Bronchial epithelial cell (primary cell): ENCODE data around the gene HSDL2. TPM values are rescaled to one million over a fixed set of nuclear protein-coding genes. Genes with fewer than 3 reads are reported as not detected.

Experiments
- DNase-seq: peaks from one replicate; pipeline ENCODE4 v3.0.0-alpha.2; 2010; ENCODE audit warnings: low read depth
- FAIRE-seq: peaks from 2 replicates; lab custom pipeline; 2011; peaks lifted over from hg19 to GRCh38; lab: Jason Lieb, UNC
- H3K27me3 ChIP-seq: 2 replicates; pipeline ENCODE4 v1.5.1; 2011; ENCODE audit warnings: low read length; ENCODE audit not compliant: control insufficient read depth, insufficient read depth
- H3K36me3 ChIP-seq: 2 replicates; pipeline ENCODE4 v1.5.1; 2011; ENCODE audit warnings: low read length; ENCODE audit not compliant: control insufficient read depth, insufficient read depth
- H3K4me3 ChIP-seq: 2 replicates; pipeline ENCODE4 v1.5.1; 2011; ENCODE audit warnings: mild to moderate bottlenecking, low read depth, low read length, control low read depth
- CTCF ChIP-seq: IDR thresholded peaks from 2 replicates; pipeline ENCODE4 v1.5.1; 2011; ENCODE audit warnings: mild to moderate bottlenecking, moderate library complexity, low read length, control low read depth, inconsistent platforms; ENCODE audit not compliant: insufficient read depth, severe bottlenecking
- total RNA-seq: library from RNA; depleted of rRNA; stranded (reverse); fragments of >200 nt; gene quantifications from 2 replicates; pipeline ENCODE4 v1.2.1, GENCODE V29; 2014

HSDL2 gene
- total RNA-seq, 1 donor from 2014 or later, result 21.9 TPM

GRCh38 chr9:112520656-112521055 lies 140.7 kb downstream of the HSDL2 start:
- Histone ChIP-seq H3K36me3 (no peaks in the 10 kb centered on the region), H3K4me3 (no peak overlapping the region), H3K27me3 (no peaks in the 10 kb centered on the region)
- FAIRE-seq, result no peak
- no peak for DNase-seq
- TF ChIP-seq CTCF, result no peak

Other genes with a start within 250 kb of the HSDL2 start
- 6.9 and 9.0 TPM in 2 replicates for gene SUSD1, start 204.8 kb upstream of the HSDL2 start, total RNA-seq
- 56.2 and 62.4 TPM in 2 replicates for gene PTBP3, start 46.5 kb upstream of the HSDL2 start, total RNA-seq
- 1.8 TPM in 2 replicates for gene KIAA1958, start 106.7 kb downstream of the HSDL2 start, total RNA-seq